Measurements from ENCODE around the gene SLC44A1.

The SLC44A1 gene

GRCh38 chr9:105308461-105309341 lies 64.2 kb downstream of the SLC44A1 start:
- in situ Hi-C loops (cut with MboI; ENCODE audit: low sequenced_read_pairs, unreplicated experiment): no loop called here
- no peak for TF ChIP-seq CTCF (IDR thresholded peaks at IDR 0.05; ENCODE audit: borderline replicate concordance, control extremely low read depth, extremely low read depth, insufficient read depth, missing control alignments)
- no peak for DNase-seq (ENCODE audit: low spot score)

DNA sequence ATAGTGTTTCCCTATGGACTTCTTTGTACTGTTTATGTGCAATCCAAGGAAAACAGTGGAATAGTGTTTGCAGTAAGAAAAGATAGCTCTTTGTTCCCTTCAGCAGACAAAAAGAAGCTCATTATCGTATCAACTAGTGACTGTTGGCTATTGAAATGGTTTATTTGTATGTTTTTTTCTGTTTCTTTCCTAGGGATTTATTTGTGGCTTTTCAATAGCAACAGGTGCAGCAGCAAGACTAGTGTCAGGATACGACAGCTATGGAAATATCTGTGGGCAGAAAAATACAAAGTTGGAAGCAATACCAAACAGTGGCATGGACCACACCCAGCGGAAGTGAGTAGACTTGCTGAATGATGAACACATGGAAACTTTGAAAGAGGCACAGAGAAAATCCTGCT lies 65.1 kb downstream of the SLC44A1 start:
- no peak for TF ChIP-seq CTCF (IDR thresholded peaks at IDR 0.05; ENCODE audit: borderline replicate concordance, control extremely low read depth, extremely low read depth, insufficient read depth, missing control alignments)
- no peak for DNase-seq (ENCODE audit: low spot score)
- in situ Hi-C loops (cut with MboI; ENCODE audit: low sequenced_read_pairs, unreplicated experiment): no loop called here

DNA sequence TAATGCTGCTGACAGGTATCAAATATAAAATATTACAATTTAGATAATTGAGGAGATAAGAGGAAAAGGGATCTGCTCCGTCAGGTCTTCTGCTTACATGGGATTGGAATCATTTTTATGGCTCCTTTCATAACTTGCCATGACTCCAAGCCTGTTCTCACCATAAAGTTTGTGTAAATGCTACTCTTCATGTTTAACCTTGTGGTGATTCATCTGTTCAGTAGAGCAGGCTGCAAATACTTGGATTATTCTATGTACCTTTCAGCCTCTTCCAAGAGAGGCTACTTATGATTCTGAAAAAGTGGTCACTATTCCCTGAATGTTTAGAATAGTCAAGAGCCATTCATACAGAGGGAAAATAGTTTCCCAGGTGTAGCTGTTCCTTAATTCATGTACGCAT lies 66.9 kb downstream of the SLC44A1 start:
- no peak for TF ChIP-seq CTCF (IDR thresholded peaks at IDR 0.05; ENCODE audit: borderline replicate concordance, control extremely low read depth, extremely low read depth, insufficient read depth, missing control alignments)
- in situ Hi-C loops (cut with MboI; ENCODE audit: low sequenced_read_pairs, unreplicated experiment): no loop called here
- DNase-seq (ENCODE audit: low spot score): no peak

GRCh38 chr9:105313238-105313637 lies 68.8 kb downstream of the SLC44A1 start:
- no peak for TF ChIP-seq CTCF (IDR thresholded peaks at IDR 0.05; ENCODE audit: borderline replicate concordance, control extremely low read depth, extremely low read depth, insufficient read depth, missing control alignments)
- no peak for DNase-seq (ENCODE audit: low spot score)
- in situ Hi-C loops (cut with MboI; ENCODE audit: low sequenced_read_pairs, unreplicated experiment): no loop called here

GRCh38 chr9:105316703-105317102 lies 72.3 kb downstream of the SLC44A1 start:
- in situ Hi-C loops (cut with MboI; ENCODE audit: low sequenced_read_pairs, unreplicated experiment): no loop called here
- no peak for DNase-seq (ENCODE audit: low spot score)
- TF ChIP-seq CTCF (IDR thresholded peaks at IDR 0.05; ENCODE audit: borderline replicate concordance, control extremely low read depth, extremely low read depth, insufficient read depth, missing control alignments): no peak

- DNase-seq (ENCODE audit: low spot score): no peak
- in situ Hi-C loops (cut with MboI; ENCODE audit: low sequenced_read_pairs, unreplicated experiment): no loop called here
- TF ChIP-seq CTCF (IDR thresholded peaks at IDR 0.05; ENCODE audit: borderline replicate concordance, control extremely low read depth, extremely low read depth, insufficient read depth, missing control alignments): no peak
Measured at GRCh38 chr9:105318729-105319191, 74.3 kb downstream of the SLC44A1 start.

Measured in GM13976 (cell line).